ENCODE data around the gene PLS3.

DNA sequence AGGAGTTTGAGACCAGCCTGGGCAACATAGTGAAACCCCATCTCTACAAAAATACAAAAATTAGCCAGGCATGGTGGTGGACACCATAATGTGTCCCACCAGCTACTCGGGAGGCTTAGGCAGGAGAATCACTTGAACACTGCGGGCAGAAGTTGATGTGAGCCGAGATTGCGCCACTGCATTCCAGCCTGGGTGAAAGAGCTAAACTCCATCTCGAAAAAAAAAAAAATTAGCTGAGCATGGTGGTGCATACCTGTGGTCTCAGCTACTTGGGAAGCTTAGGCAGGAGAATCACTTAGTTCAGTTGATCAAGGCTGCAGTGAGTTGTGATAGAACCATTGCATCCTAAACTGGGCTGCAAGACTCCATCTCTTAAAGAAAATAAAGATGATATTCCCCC, 91.2 kb downstream of the PLS3 start:
- TF ChIP-seq, protein P1, sequence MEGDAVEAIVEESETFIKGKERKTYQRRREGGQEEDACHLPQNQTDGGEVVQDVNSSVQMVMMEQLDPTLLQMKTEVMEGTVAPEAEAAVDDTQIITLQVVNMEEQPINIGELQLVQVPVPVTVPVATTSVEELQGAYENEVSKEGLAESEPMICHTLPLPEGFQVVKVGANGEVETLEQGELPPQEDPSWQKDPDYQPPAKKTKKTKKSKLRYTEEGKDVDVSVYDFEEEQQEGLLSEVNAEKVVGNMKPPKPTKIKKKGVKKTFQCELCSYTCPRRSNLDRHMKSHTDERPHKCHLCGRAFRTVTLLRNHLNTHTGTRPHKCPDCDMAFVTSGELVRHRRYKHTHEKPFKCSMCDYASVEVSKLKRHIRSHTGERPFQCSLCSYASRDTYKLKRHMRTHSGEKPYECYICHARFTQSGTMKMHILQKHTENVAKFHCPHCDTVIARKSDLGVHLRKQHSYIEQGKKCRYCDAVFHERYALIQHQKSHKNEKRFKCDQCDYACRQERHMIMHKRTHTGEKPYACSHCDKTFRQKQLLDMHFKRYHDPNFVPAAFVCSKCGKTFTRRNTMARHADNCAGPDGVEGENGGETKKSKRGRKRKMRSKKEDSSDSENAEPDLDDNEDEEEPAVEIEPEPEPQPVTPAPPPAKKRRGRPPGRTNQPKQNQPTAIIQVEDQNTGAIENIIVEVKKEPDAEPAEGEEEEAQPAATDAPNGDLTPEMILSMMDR (conservative IDR thresholded peaks at IDR 0.05; ENCODE audit: low read depth, low read length): no peak
- no peak for TF ChIP-seq EZH2 (IDR thresholded peaks at IDR 0.05; ENCODE audit: borderline replicate concordance, low read depth, low read length, poor library complexity, severe bottlenecking)

Data from A673 (cell line).